ENCODE measurements around the gene SIAE.
"Not testable (repeated sequence)": the region's sequence is repeated elsewhere in the genome, so short reads cannot be mapped to it uniquely, and the experiment has no call there.

Gene SIAE

DNA sequence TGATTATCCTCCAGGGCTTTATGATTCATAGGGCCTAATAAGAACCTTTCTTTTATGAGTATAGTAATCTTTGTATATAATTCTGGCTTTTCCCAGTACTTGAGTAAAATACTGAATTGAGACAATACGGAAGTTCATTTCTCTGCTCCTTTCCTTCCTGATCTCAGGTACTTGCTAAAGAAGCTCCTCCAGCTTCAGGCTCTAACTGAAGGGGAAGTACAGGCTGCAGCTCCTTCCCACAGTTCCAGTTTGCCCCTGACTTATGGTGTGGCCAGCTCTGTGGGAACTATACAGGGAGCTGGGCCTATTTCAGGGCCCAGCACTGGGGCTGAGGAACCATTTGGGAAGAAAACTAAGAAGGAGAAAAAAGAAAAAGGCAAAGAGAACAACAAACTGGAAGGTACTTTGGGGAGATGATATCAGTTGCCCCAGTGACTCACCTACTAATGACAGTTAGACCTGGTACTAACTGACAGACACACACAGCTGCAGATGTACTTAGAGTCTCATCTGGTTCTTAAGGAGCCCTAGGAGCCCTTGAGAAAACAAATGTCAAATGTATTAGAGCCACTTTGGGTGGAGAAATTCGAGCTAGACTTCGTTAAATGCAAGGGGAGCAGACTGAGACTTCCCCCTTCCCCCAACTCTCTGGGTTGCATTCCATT, 47.9 kb downstream of the SIAE start:
- DNase-seq (ENCODE audit: low read depth in 3 of 3): no peak

DNA sequence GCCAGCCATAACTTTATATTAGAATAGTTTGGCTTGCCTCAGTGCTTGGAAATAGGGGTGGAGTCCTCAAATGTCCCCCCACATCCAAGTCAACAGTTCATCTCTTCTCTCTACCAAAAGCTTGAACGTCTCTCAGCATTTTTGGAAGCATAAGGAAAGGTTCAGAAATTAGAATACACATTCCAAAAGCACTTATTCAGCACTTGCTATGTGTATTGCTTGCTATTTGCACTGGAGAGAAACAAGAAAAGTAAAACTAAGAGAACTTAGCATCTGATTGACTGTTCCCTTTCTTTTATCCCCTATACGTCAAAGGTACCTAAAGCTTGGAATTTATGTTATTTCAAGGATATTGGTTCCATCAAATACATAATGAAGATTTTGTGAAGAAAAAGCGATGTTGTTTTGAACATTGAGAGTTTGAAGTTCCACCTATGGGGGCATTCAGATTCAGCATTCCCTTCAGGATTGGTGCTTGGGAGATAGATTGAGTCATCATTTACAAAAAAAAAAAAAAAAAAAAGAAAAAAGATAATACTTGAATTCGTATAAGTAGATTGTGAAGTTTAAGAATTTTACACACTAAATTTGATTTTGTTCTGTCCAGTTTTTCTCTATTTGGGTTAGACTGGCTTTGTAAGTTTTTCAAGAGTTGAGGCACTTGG, 49.5 kb downstream of the SIAE start:
- no peak for DNase-seq (ENCODE audit: low read depth in 3 of 3)

DNA sequence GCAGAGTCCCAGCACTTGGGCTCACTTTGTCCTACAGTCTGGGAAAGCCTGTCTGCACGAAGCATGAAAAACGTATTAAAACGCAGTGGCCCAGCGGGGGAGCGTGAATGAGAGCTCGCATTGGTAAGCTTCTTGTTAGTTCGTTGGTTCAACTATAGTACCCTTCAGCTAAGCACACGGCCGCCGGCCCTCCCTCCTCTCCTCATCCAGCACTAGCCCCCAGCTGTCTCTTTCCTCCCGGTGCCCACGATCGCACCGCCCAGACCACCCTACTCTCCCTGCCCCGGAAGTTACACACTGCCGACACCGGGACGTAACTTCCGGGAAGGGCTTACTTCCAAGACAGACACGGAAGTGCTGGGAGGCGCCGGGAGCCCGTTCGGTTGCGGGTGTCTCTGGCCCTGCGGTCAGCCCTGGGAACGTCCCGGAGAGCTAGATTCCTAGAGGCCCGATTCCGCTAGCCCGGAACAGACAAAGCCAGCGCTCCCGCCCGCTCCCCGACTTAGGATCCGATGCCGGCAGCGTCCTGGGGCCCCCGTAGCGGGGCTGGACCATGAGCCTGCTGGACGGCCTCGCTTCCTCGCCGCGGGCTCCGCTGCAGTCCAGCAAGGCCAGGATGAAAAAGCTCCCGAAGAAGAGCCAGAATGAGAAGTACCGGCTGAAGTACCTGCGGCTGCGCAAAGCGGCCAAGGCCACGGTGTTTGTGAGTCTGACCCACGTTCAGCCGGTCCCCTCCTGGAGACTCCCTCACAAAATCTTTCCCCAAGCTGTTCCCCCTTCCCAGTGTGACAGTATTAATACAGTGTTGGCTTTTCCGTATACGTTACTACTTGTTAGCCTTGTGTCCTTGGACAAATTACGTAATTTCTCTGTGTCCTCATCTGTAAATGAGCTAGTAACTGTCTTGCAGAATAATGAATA, 50.7 kb downstream of the SIAE start, which contains the start of gene TBRG1:
TBRG1 (plus strand) TSS at position 334 of the 921 bp plus-strand sequence; CDS start at position 554, 220 bp downstream.
- peak; percentile 61 to 74 (median 69) for DNase-seq (ENCODE audit: low read depth in 3 of 3)

DNA sequence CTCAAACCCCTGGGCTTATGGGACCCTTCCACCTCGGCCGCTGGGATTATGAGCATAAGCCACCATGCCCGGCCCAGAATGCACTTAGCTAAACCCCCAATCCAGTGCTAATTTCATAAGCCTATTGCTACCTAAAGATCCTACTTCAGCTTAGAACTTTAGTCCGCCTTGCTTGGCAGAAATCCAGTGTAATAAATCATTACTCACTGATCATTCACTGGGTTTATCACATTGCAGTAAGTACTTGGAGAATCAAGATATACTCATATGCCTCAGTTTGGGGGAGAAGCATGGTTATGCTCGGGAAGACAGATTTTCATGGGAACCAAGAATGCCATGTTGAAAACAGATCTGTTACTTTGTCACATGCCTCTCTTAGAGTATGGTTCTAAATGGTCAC, 54.7 kb downstream of the SIAE start:
- DNase-seq (ENCODE audit: low read depth in 3 of 3): no peak

DNA sequence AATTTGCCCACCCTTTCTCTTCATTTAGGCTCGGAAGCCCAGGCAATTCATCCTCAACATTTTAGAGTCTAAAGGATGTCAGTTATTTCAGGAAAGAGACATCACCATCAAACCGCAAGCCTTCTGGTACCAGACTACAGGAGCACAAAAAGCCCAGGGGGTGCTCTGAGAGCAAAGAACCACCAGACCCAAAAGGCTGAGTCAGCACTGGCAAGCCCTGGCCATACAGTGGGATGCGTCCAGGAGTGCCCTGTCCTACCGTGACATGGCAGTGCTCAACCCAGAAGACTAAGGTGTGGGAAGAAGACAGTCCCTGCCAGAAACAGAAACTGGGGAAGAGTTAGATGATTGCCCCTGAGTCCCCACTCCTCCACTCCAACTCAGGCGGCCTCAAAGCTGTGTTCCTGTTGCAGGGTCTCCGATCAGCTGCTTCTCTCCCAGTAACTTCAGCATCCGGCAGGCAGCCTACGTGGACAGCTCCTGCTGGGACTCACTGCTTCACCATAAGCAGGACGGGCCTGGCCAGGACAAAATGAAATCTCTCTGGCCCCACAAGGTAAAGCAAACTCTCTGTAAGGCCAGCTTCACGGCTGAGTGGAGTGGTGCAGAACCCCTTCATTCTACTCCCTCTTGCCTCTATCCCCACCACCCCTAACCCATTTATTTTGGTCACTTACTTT, 60.8 kb downstream of the SIAE start:
- no peak for DNase-seq (ENCODE audit: low read depth in 3 of 3)

DNA sequence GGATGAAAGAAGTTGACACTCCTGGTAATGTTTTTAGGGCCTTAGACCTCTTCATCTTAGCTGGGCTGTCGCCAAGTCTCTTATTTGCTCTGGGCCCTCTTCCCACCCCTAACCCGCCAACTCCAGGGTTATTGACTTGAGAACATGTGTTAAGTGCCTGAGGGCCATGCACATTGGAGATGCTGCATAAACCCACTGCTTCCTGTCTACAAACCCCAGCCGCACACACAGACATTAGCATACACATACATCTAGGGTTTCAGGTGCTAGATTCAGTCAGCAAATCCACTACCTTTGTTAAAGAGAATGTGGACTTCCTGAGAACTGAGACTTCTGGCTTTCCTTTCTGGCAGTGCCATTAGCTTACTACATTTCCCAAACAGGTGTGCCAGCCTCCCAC, 61.5 kb downstream of the SIAE start:
- no peak for DNase-seq (ENCODE audit: low read depth in 3 of 3)

DNA sequence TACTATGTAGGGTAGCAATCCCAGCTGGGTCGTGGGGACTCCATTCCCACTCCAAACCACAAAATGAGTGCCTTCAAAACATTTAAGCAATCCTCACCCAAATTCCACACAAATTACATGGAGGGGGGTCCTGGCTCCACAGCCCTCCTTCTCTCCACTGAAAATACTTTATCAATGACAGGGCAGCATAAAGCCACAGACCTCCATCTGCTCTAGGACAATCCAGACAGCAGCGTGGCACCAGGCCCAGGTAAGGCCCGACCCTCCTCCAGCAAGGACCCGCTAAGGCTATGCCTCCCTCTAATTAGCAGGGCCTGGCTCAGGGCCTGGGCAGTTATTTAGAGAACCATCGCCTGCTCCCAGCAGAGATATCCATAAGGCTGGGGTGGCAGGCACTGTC, 62.5 kb downstream of the SIAE start, which contains the start of gene PANX3:
PANX3 (plus strand) TSS at position 365 of the 400 bp plus-strand sequence. CDS start 129 bp downstream, outside the sequence.
- DNase-seq (ENCODE audit: low read depth in 3 of 3): no peak

DNA sequence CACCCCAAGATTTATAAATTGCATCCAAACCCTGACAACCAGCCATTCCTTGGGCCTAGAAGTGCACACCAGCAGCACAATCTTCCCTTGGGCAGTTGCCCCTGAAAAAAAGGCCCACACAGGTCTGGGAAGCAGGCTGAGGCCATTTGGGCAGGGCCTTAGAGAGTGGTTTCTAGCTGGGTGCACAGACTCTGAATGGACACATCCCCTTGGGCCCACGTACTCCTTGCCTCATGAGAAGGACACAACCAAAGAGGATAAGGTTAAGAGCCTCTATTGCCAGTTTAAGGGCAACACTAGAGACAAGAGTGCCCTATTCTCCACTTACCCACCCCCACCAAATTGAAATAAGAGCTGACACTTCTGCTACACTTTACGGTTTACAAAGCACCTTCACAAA, 63.2 kb downstream of the SIAE start:
- no peak for DNase-seq (ENCODE audit: low read depth in 3 of 3)

DNA sequence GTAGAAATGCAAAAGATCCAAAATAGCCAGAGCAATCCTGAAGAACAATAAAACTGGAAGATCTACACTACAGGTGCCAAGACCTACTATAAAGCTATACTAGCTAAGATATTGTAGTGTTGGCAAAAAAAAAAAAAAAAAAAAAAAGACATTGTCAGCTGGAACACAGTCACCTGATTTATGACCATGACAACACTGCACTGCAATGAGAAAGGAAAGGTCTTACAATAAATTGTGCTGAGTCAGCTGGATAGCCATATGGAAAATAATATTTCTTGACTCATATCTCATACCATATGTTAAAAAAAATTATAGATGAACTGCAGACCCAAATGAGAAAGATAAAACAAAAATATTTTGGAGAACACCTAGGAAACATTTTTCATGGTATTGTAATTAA, 65.4 kb downstream of the SIAE start:
- DNase-seq (ENCODE audit: low read depth in 3 of 3): no peak

DNA sequence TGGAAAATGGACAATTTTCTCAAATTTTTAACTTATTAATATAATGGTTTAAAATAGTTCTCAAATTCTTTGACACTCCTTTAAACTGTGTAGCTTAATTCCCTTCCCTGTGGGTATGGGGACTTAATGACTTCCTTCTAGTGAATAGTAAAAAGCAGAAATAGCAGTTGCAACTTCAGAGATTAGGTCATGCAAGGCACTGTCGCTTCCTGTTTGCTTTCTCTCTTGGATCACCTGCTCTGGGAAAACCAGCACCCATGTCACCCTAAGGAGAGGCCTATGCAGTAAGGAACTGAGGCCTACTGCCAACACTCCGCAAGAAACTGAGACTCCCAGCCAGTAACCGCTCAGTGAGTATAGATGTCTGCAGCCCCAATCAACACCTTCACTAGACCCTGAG, 67.8 kb downstream of the SIAE start:
- DNase-seq (ENCODE audit: low read depth in 3 of 3): no peak

DNA sequence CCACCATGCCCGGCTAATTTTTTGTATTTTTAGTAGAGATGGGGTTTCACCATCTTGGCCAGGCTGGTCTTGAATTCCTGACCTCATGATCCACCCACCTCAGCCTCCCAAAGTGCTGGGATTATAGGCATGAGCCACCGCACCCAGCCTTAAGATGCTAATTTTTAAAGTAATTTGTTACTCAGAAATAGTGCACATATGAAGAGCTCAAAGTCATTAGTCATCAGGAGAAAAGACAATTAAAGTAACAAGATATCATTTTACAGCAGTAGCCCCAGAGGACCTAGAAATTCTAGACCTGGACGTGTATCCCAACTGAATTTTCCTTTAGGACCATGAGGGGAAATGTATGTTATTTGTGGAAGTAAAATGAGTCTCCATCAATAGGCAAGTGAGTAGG, 70.8 kb downstream of the SIAE start:
- not testable (repeated sequence) for DNase-seq (ENCODE audit: low read depth in 3 of 3)

DNA sequence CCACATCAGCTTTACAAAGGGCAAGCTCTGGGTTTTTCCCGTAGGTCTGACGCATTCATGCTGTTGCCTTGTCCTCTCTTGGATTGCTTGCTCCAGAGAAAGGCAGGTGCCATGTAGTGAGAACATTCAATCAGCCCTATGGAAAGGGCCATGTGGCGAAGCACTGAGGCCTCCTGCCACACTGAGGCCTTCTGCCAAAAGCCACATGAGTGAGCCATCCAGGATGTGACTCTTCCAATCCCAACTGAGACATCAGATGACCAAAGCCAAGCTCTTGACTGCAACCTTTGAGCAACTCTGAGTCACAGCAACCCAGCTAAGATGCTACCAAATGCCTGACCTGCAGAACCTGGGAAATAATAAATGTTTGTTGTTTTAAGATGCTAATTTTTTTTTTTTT, 71.3 kb downstream of the SIAE start:
- no peak for DNase-seq (ENCODE audit: low read depth in 3 of 3)

DNA sequence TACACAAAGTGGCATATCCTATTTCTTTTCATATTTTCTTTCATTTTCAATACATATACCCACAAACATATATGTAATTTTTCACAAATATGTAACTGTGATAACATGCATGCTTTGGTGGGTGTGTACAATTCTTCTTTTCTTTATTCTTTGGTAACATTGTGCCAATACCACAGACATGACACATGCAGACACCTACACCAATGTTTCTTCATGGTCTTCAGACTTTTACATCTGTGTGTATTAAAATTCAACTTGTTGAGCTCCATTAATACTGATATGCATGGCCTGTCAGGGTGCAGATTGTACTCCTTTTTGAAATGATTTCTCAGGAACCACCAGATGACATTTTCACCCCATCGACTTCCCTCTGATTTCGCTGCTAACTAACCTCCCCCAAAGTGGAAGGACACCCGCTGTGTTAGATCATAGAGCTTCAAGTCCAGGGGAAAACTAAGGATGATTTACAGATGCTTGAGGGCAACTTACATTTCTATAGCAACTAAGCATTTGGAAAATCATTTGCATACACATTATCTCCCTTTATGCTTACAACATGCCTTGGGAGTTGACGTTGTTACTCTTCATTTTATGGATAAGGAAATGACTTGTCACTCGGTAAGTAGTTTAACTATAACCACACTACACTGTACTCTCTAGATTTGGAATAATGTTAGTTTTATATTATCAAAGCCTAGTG, 72.8 kb downstream of the SIAE start:
- no peak for DNase-seq (ENCODE audit: low read depth in 3 of 3)

DNA sequence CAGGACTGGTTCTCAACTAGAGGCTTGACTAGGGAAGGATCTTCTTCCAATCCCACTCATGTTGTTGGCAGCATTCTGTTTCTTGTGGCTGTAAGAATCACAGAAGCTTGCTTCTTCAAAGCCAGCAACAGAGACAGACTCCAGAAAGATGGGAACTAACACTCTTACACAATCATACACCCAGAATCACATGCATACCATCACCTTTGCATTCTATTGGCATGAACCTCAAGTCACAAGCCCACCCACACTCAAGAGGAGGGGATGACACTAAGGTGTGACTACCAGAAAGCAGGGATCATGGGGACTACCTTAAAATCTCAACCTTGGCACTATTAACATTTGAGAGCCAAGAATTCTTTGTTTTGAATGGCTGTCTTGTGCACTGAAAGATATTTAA, 75.9 kb downstream of the SIAE start:
- DNase-seq (ENCODE audit: low read depth in 3 of 3): no peak

DNA sequence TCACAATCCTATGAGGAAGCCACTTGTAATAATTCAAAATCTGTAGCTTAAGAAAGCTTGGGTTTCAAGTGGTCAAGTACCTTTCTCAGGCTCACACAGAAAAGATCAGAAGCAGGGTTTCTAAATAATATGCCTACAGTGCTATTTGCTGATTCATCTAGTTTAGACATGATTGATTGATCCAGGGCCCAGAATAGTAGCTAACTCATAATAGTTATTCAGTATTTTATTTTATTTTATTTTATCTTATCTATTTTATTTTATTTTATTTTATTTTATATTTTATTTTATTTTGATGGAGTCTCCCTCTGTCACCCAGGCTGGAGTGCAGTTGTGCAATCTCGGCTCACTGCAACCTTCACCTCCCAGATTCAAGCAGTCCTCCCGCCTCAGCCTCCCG, 78.2 kb downstream of the SIAE start:
- no peak for DNase-seq (ENCODE audit: low read depth in 3 of 3)

DNA sequence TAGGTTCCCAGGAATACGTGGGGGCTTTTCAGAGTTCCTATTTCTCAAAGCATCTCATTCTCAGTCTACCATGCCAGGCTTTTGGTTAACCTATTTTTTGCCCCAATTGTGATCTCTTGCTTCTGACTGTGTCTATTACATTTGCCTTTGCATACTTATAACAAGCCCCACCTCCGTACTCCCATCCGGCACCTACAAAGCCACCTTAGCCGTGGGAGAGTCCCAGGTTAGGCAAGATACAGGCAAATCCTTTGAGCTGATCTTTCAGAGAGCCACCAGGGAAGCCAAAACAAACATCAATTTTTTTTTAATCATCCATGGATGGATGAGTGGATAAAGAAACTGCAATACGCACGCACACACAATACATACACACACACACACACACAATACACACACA, 80.9 kb downstream of the SIAE start:
- no peak for DNase-seq (ENCODE audit: low read depth in 3 of 3)

DNA sequence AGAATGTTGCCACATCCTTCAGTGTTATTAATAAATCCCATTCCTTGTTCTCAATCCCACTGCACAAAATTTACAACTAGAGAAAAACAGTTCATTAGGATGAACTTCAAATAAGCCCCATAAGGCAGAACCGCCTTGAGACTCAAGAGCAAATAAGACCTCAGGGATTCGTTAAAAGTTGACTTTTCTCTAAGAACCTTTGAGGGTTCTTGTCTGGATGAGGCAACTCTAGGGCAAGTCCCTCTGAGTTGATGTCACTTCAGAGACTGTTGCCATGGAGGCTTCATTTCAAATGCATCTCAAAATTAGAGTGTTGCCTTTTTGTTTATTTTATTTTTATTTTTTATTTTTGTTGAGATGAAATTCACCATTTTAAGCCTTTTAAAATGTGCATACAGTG, 82.1 kb downstream of the SIAE start:
- DNase-seq (ENCODE audit: low read depth in 3 of 3): no peak

DNA sequence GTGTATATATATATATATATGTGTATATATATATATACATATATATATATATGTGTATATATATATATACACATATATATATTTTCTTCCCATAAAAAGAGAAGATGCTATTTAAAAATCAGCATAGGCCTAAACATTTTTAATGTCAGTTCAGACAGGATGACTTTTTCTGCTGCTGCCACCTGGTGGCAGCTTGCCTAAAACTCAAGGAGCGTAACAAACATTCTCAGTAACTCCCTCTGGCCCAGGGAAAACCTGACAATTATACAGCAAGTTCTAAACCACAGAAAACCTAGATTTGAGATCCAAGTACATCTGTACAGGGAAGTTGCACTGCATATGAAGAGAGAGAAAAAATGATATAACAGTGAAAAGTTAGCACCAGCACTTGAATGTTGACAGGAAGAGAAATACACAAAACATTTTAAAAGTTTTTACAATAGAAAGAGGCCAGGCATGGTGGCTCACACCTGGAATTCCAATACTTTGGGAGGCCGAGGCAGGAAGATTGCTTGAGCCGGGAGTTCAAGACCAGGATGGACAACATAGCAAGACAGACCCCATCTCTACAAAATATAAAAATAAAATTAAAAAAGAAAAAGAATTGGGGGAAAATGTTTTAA, 87.2 kb downstream of the SIAE start:
- DNase-seq (ENCODE audit: low read depth in 3 of 3): peak in 2 of 3 donors; percentile 6 to 8

DNA sequence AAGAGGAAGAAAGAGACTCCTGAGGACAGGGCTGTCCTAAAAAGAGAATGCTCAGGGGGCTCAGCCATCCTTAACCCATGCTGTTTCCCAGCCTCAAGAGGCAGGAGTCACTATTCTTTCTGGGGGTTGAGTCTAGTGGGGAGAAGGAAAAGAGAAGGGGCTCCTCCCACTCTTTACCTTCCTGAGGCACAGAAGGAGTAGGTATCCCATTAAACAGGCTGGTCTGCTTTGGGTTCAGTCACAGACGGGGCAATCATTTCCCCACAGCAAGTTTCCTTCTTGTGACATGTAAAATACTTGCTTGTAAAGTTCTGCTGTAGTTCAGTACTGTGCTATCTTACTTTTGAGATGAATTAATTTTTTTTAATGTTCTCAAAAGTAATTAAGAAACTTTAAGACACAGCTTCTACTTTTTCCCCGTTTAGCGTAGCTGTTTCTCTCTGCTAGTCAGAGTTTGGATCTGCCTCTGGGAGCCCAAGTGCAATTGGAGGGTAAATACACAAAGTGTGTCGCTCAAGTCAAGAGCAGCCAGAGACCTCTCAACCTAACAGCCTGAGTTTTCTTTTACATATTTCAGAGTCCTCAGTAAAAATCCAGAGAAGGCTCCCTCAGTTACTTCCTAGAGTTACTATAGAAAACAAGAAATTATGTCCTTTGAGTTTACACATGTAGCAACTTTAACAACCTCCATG, 88.7 kb downstream of the SIAE start:
- DNase-seq (ENCODE audit: low read depth in 3 of 3): no peak

DNA sequence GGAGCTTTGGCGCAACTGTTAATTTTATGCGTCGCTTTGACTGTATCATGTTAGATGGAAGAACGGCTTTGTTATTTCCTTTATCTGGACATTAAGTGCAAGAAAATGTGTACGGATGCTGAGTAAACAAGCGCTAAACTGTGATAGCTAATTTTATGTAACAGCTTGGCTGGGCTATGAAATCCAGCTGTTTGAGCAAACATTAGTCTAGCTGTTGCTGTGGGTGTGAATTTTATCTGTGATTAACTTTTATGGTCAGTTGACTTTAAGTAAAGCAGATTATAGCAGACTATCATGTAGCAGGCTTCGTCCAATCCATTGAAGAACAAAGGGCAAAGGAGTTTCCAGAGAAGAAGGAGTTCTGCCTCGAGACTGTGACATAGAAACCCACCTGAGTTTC, 89.8 kb downstream of the SIAE start:
- DNase-seq (ENCODE audit: low read depth in 3 of 3): no peak
